ENCODE results near the gene HNRNPA0.

HNRNPA0 gene

DNA sequence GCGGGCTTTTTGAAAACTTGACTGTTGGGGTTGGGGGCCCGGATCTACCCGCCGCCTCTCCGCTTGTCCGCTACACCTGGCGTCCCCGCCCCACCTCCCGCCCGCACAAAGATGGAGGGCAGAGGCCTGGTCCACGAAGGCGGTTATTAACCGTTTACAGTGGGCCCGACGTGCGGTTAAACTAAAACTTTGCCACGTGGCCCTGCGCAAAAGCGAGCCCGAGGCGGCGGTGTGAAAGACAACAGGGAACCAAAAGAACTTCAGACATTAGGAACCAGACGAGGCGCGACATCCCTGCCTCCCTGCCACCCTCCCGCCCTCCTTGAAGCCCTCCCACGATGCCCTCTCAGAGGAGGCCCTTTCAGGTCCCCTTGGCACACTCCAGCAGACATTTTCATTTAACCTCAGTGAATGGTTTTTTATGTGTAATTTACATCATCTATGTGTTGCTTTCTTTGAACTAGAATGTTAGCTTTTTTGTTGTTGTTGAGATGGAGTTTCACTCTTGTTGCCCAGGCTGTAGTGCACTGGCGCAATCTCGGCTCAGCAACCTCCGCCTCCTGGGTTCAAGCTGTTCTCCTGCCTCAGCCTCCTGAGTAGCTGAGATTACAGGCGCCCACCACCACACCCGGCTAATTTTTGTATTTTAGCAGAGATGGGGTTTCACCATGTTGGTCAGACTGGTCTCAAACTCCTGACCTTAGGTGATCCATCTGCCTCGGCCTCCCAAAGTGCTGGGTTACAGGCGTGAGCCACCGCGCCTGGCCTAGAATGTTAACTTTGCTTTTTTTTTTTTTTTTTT is 999 bp upstream of the HNRNPA0 start:
- no peaks in the 10 kb centered on the region for H3K79me1 ChIP-seq (replicated peaks; ENCODE audit: low read length, poor library complexity, severe bottlenecking)
- peak overlapping the region; percentile 90 for H3K4me2 ChIP-seq (ENCODE audit: low read length, poor library complexity, severe bottlenecking)
- H3K4ac ChIP-seq (ENCODE audit: low read depth in 1 of 2, low read length in 2 of 2), result peak overlapping the region; percentile 16 to 32
- H3K9ac ChIP-seq (ENCODE audit: low read length), result peak overlapping the region; percentile 100
- no peak overlapping the region for H2AK5ac ChIP-seq (ENCODE audit: low read length, severe bottlenecking)
- no peak overlapping the region for H3K23ac ChIP-seq (ENCODE audit: low read length in 2 of 2)
- H2AFZ ChIP-seq (ENCODE audit: low read depth, low read length), result peak overlapping the region; percentile 91
- peak overlapping the region; percentile 49 for H4K91ac ChIP-seq (ENCODE audit: low read length)
- WGBS, result 38% methylated on average over 34 of the region's 36 CpGs
- H3K4me1 ChIP-seq (ENCODE audit: control insufficient read depth, insufficient read depth, low read depth, low read length), result peaks cover 3% of the 10 kb centered on the region
- H3K27ac ChIP-seq (ENCODE audit: low read length, poor library complexity, severe bottlenecking), result peak overlapping the region; percentile 55
- H3K9me3 ChIP-seq (ENCODE audit: control insufficient read depth, low read length), result no peaks in the 10 kb centered on the region
- peak overlapping the region; percentile 94 to 98 for H3K4me3 ChIP-seq (ENCODE audit: insufficient read depth in 1 of 2, low read depth in 1 of 2, low read length in 2 of 2)
- peaks cover 0 to 12% of the 10 kb centered on the region in 2 experiments for H3K36me3 ChIP-seq (ENCODE audit: control insufficient read depth in 1 of 2, insufficient read depth in 2 of 2, low read depth in 1 of 2, low read length in 2 of 2)
- H2BK12ac ChIP-seq (ENCODE audit: low read length in 2 of 2), result peak overlapping the region in 1 of 2 experiments; percentile 24
- H3K18ac ChIP-seq (ENCODE audit: low read depth in 1 of 2, low read length in 2 of 2), result peak overlapping the region; percentile 84 to 100
- H2BK120ac ChIP-seq (ENCODE audit: low read depth, low read length), result no peak overlapping the region
- no peak for DNase-seq
- peak overlapping the region; percentile 90 for H4K8ac ChIP-seq (ENCODE audit: low read length)
- no peaks in the 10 kb centered on the region for H3K27me3 ChIP-seq (ENCODE audit: control insufficient read depth in 1 of 2, insufficient read depth in 1 of 2, low read length in 2 of 2)
- H2BK15ac ChIP-seq (ENCODE audit: low read depth, poor library complexity, severe bottlenecking), result peak overlapping the region; percentile 8
- H2BK5ac ChIP-seq (ENCODE audit: low read depth, low read length, poor library complexity, severe bottlenecking), result peak overlapping the region; percentile 40
- no peak overlapping the region for H3K14ac ChIP-seq (ENCODE audit: low read length in 2 of 2)

DNA sequence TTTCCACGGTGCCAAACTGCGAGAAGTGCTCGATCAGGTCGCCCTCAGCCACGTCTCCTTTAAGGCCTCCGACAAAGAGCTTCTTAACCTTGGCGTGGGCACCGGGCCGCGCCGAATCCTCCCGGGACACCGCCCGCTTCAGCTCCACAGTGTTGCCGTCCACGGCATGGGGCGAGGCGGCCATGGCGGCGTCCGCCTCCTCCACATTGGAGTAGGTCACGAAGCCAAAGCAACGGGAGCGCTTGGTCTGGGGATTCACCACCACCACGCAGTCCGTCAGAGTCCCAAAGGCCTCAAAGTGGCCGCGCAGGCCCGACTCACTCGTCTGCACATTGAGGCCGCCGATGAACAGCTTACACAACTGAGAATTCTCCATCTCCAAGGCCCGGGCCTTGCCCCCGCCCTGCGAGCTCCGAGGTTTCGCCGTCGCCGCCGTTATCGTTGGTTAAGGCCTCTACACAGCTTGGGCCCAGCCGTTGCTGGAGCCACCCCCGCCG is 424 bp downstream of the HNRNPA0 start:
- H2AK5ac ChIP-seq (ENCODE audit: low read length, severe bottlenecking), result peak overlapping the region; percentile 49
- H3K9ac ChIP-seq (ENCODE audit: low read length), result peak overlapping the region; percentile 100
- H4K91ac ChIP-seq (ENCODE audit: low read length), result peak overlapping the region; percentile 91
- no peaks in the 10 kb centered on the region for H3K9me3 ChIP-seq (ENCODE audit: control insufficient read depth, low read length)
- H3K18ac ChIP-seq (ENCODE audit: low read depth in 1 of 2, low read length in 2 of 2), result peak overlapping the region; percentile 99
- peak overlapping the region in 1 of 2 experiments; percentile 81 for H3K23ac ChIP-seq (ENCODE audit: low read length in 2 of 2)
- H3K79me1 ChIP-seq (replicated peaks; ENCODE audit: low read length, poor library complexity, severe bottlenecking), result peaks cover 2% of the 10 kb centered on the region
- peak overlapping the region; percentile 96 for H3K27ac ChIP-seq (ENCODE audit: low read length, poor library complexity, severe bottlenecking)
- H2BK120ac ChIP-seq (ENCODE audit: low read depth, low read length), result peak overlapping the region; percentile 22
- H2BK15ac ChIP-seq (ENCODE audit: low read depth, poor library complexity, severe bottlenecking), result peak overlapping the region; percentile 44
- H3K4me2 ChIP-seq (ENCODE audit: low read length, poor library complexity, severe bottlenecking), result peak overlapping the region; percentile 24
- no peak for DNase-seq
- under 1% methylated on average over 30 of the region's 45 CpGs for WGBS
- H2BK12ac ChIP-seq (ENCODE audit: low read length in 2 of 2), result peak overlapping the region in 1 of 2 experiments; percentile 51
- H3K36me3 ChIP-seq (ENCODE audit: control insufficient read depth in 1 of 2, insufficient read depth in 2 of 2, low read depth in 1 of 2, low read length in 2 of 2), result peaks cover 0 to 12% of the 10 kb centered on the region in 2 experiments
- peak overlapping the region; percentile 92 for H4K8ac ChIP-seq (ENCODE audit: low read length)
- no peak overlapping the region for H2AFZ ChIP-seq (ENCODE audit: low read depth, low read length)
- peak overlapping the region; percentile 79 to 90 for H3K4ac ChIP-seq (ENCODE audit: low read depth in 1 of 2, low read length in 2 of 2)
- H2BK5ac ChIP-seq (ENCODE audit: low read depth, low read length, poor library complexity, severe bottlenecking), result peak overlapping the region; percentile 57
- H3K14ac ChIP-seq (ENCODE audit: low read length in 2 of 2), result peak overlapping the region; percentile 15 to 100
- H3K4me3 ChIP-seq (ENCODE audit: insufficient read depth in 1 of 2, low read depth in 1 of 2, low read length in 2 of 2), result peak overlapping the region; percentile 94 to 98
- peaks cover 3% of the 10 kb centered on the region for H3K4me1 ChIP-seq (ENCODE audit: control insufficient read depth, insufficient read depth, low read depth, low read length)
- no peaks in the 10 kb centered on the region for H3K27me3 ChIP-seq (ENCODE audit: control insufficient read depth in 1 of 2, insufficient read depth in 1 of 2, low read length in 2 of 2)

DNA sequence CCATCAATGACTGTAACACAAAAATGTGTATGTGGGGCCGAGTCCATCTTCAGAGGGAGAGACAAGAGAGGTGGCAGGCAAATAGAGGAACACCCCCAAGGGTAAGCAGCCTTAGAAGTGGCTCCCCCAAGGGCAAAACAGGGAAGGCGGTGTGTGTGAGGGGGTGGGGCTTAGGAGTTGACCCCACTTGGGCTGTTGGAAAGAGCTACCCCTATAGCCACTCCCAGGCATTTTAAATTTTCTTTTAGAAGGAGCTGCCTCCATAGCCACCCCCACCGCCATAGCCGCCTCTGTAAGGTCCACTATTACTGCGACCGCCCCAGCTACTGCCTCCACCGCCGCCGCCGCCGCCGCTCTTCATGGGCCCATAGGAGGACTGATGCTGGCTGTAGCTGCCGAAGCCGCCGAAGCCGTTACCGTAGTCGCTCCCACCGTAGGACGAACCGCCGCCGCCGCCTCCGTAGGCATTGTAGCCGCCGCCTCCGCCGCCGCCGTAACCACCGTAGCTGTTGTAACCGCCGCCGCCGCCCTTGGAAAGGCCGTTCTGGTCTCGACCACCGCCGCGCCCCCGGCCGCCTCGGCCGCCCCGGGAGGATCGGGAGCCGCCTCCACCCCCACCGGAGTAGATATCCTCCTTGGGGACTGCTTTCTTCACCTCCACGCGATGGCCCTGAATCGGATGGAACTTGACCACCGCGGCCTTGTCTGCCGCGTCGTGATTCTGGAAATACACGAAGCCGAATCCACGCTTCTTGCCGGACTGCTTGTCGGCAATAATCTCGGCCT is 1.1 kb downstream of the HNRNPA0 start:
- peak overlapping the region in 1 of 2 experiments; percentile 81 for H3K23ac ChIP-seq (ENCODE audit: low read length in 2 of 2)
- H3K36me3 ChIP-seq (ENCODE audit: control insufficient read depth in 1 of 2, insufficient read depth in 2 of 2, low read depth in 1 of 2, low read length in 2 of 2), result peaks cover 0 to 12% of the 10 kb centered on the region in 2 experiments
- H2BK12ac ChIP-seq (ENCODE audit: low read length in 2 of 2), result peak overlapping the region in 1 of 2 experiments; percentile 51
- no peak overlapping the region for H4K8ac ChIP-seq (ENCODE audit: low read length)
- peak overlapping the region; percentile 94 to 98 for H3K4me3 ChIP-seq (ENCODE audit: insufficient read depth in 1 of 2, low read depth in 1 of 2, low read length in 2 of 2)
- no peaks in the 10 kb centered on the region for H3K9me3 ChIP-seq (ENCODE audit: control insufficient read depth, low read length)
- H3K9ac ChIP-seq (ENCODE audit: low read length), result peak overlapping the region; percentile 100
- peak overlapping the region; percentile 57 for H2BK5ac ChIP-seq (ENCODE audit: low read depth, low read length, poor library complexity, severe bottlenecking)
- peak overlapping the region; percentile 26 for H2BK15ac ChIP-seq (ENCODE audit: low read depth, poor library complexity, severe bottlenecking)
- DNase-seq, result peak; percentile 53
- H2AFZ ChIP-seq (ENCODE audit: low read depth, low read length), result no peak overlapping the region
- under 1% methylated on average over 62 of the region's 63 CpGs for WGBS
- peaks cover 3% of the 10 kb centered on the region for H3K4me1 ChIP-seq (ENCODE audit: control insufficient read depth, insufficient read depth, low read depth, low read length)
- H3K14ac ChIP-seq (ENCODE audit: low read length in 2 of 2), result peak overlapping the region in 1 of 2 experiments; percentile 100
- peaks cover 5% of the 10 kb centered on the region for H3K79me1 ChIP-seq (replicated peaks; ENCODE audit: low read length, poor library complexity, severe bottlenecking)
- no peak overlapping the region for H2BK120ac ChIP-seq (ENCODE audit: low read depth, low read length)
- peak overlapping the region; percentile 96 for H3K27ac ChIP-seq (ENCODE audit: low read length, poor library complexity, severe bottlenecking)
- peak overlapping the region; percentile 79 to 90 for H3K4ac ChIP-seq (ENCODE audit: low read depth in 1 of 2, low read length in 2 of 2)
- peak overlapping the region; percentile 36 for H2AK5ac ChIP-seq (ENCODE audit: low read length, severe bottlenecking)
- no peaks in the 10 kb centered on the region for H3K27me3 ChIP-seq (ENCODE audit: control insufficient read depth in 1 of 2, insufficient read depth in 1 of 2, low read length in 2 of 2)
- peak overlapping the region; percentile 99 for H3K18ac ChIP-seq (ENCODE audit: low read depth in 1 of 2, low read length in 2 of 2)
- peak overlapping the region; percentile 19 for H4K91ac ChIP-seq (ENCODE audit: low read length)
- peak overlapping the region; percentile 66 for H3K4me2 ChIP-seq (ENCODE audit: low read length, poor library complexity, severe bottlenecking)
